Testis (tissue), 2 donors: ENCODE measurements around the gene OR13C9.

Source experiments
- POLR2A ChIP-seq: fragments of 450-650 bp; IDR thresholded peaks from one replicate; pipeline ENCODE4 v1.6.1; 2017; ENCODE audit warnings: antibody characterized with exemption, mild to moderate bottlenecking, moderate library complexity
- TF ChIP-seq, protein P1 (sequence below), 3 experiments: fragments of 450-650 bp in 2 of 3; fragments of 200-600 bp in 1 of 3; sonication (generic) in 1 of 3; IDR thresholded peaks; one replicate each; pipeline ENCODE4 v1.5.1; 2016 to 2019; ENCODE audit warnings: antibody characterized with exemption in 3 of 3, mild to moderate bottlenecking in 2 of 3, moderate library complexity in 1 of 3

- no peak for TF ChIP-seq POLR2A
- TF ChIP-seq, protein P1, sequence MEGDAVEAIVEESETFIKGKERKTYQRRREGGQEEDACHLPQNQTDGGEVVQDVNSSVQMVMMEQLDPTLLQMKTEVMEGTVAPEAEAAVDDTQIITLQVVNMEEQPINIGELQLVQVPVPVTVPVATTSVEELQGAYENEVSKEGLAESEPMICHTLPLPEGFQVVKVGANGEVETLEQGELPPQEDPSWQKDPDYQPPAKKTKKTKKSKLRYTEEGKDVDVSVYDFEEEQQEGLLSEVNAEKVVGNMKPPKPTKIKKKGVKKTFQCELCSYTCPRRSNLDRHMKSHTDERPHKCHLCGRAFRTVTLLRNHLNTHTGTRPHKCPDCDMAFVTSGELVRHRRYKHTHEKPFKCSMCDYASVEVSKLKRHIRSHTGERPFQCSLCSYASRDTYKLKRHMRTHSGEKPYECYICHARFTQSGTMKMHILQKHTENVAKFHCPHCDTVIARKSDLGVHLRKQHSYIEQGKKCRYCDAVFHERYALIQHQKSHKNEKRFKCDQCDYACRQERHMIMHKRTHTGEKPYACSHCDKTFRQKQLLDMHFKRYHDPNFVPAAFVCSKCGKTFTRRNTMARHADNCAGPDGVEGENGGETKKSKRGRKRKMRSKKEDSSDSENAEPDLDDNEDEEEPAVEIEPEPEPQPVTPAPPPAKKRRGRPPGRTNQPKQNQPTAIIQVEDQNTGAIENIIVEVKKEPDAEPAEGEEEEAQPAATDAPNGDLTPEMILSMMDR (IDR thresholded peaks at IDR 0.05), result no peak
These were observed 9.7 kb downstream of the OR13C9 start for GRCh38 chr9:104608336-104608735.
